Measurements from ENCODE around the gene P2RY12. TPM values are rescaled to one million over a fixed set of nuclear protein-coding genes. Genes with fewer than 3 reads are reported as not detected.
A peak's percentile ranks its signal among the peaks of the same experiment; 100 is the strongest.

Gene P2RY12
- total and polyA plus RNA-seq, 2 of the 4 experiments (the other 2 are of a cell fraction): not detected

- H3K56ac ChIP-seq (ENCODE audit: extremely low read depth, insufficient read depth, low read length): no peak overlapping the region
- no peak overlapping the region for H3K14ac ChIP-seq (replicated peaks; ENCODE audit: low read depth, low read length)
- in situ Hi-C loops (cut with MboI; ENCODE audit: low sequenced_read_pairs): no loop called here
- no peak overlapping the region for H3K4me3 ChIP-seq (ENCODE audit: insufficient read depth, low read depth, low read length)
- peaks cover 6% of the 10 kb centered on the region; the same call in 1 of the 2 replicates for H3K9me1 ChIP-seq (ENCODE audit: insufficient read depth, low read length)
- H4K20me1 ChIP-seq (ENCODE audit: insufficient read depth, low read length): no peaks in the 10 kb centered on the region
- TF ChIP-seq FOS (IDR thresholded peaks at IDR 0.05; ENCODE audit: low read depth, low read length) (no peak), NFE2L2 (IDR thresholded peaks at IDR 0.05; ENCODE audit: low read depth, low read length) (no peak), POLR2A (IDR thresholded peaks at IDR 0.05; ENCODE audit: low read depth, low read length) (no peak), BHLHE40 (IDR thresholded peaks at IDR 0.05; ENCODE audit: low read depth, low read length) (no peak), CTCF (conservative IDR thresholded peaks at IDR 0.05; ENCODE audit: low read depth, low read length) (no peak), MAZ (IDR thresholded peaks at IDR 0.05; ENCODE audit: borderline replicate concordance, low read depth, low read length) (no peak), MAFK (IDR thresholded peaks at IDR 0.05; ENCODE audit: low read depth, low read length) (no peak), RFX5 (IDR thresholded peaks at IDR 0.05; ENCODE audit: low read depth, low read length) (no peak), CEBPB (IDR thresholded peaks at IDR 0.05; ENCODE audit: low read depth, low read length) (no peak), RAD21 (IDR thresholded peaks at IDR 0.05; ENCODE audit: low read length) (no peak), RCOR1 (IDR thresholded peaks at IDR 0.05; ENCODE audit: insufficient replicate concordance, low read length) (no peak), SMC3 (IDR thresholded peaks at IDR 0.05; ENCODE audit: low read depth, low read length) (no peak), CHD1 (IDR thresholded peaks at IDR 0.05; ENCODE audit: low read depth, low read length) (no peak), MXI1 (IDR thresholded peaks at IDR 0.05; ENCODE audit: borderline replicate concordance, low read depth, low read length) (no peak)
- TF ChIP-seq, protein P1, sequence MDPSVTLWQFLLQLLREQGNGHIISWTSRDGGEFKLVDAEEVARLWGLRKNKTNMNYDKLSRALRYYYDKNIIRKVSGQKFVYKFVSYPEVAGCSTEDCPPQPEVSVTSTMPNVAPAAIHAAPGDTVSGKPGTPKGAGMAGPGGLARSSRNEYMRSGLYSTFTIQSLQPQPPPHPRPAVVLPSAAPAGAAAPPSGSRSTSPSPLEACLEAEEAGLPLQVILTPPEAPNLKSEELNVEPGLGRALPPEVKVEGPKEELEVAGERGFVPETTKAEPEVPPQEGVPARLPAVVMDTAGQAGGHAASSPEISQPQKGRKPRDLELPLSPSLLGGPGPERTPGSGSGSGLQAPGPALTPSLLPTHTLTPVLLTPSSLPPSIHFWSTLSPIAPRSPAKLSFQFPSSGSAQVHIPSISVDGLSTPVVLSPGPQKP (IDR thresholded peaks at IDR 0.05; ENCODE audit: borderline replicate concordance, low read depth, low read length): no peak
- H4K8ac ChIP-seq (ENCODE audit: low read depth in 2 of 2, low read length in 2 of 2): no peak overlapping the region
- H3K23ac ChIP-seq (ENCODE audit: low read depth, low read length): no peak overlapping the region
- no peak overlapping the region; the same call in 1 of the 2 replicates for H3K18ac ChIP-seq (ENCODE audit: low read depth, low read length)
- no peak overlapping the region for H3K9ac ChIP-seq (ENCODE audit: low read depth, low read length)
- CTCF ChIA-PET: interaction anchor here (0.7 to 1.1 kb wide), 3 partner anchors 10 to 25 kb away, joined by 4 to 5 read pairs (median 4); no protein-coding TSS in a partner anchor
- ATAC-seq (ENCODE audit: low read depth): peak; percentile 21; the same call in 1 of the 2 replicates
- DNase-seq: peak; percentile 67
- no peak overlapping the region for H4K91ac ChIP-seq (ENCODE audit: insufficient read depth, low read depth, low read length)
- H2AK5ac ChIP-seq (ENCODE audit: low read depth, low read length): no peak overlapping the region
- H3K79me1 ChIP-seq (ENCODE audit: low read depth in 1 of 2, low read length in 2 of 2): no peaks in the 10 kb centered on the region
- H4K5ac ChIP-seq (ENCODE audit: low read depth, low read length): no peak overlapping the region
- no TSS peak for BruUV-seq (replicated peaks)
- intact Hi-C loops (cut with micrococcal nuclease): no loop called here
- no peak overlapping the region; the same call in 1 of the 2 replicates for H3K27ac ChIP-seq (ENCODE audit: insufficient read depth, low read length)
- H3K4me2 ChIP-seq (ENCODE audit: low read depth, low read length): no peak overlapping the region
- H2BK5ac ChIP-seq (ENCODE audit: low read depth, low read length, poor library complexity, severe bottlenecking): no peak overlapping the region
- POLR2A ChIA-PET (ENCODE audit: unreplicated experiment): no interaction called here
- no peak overlapping the region for H2BK15ac ChIP-seq (ENCODE audit: low read depth, low read length)
- no peak overlapping the region for H2BK120ac ChIP-seq (ENCODE audit: low read depth, low read length)
- no peak overlapping the region for H2AK9ac ChIP-seq (replicated peaks; ENCODE audit: low read depth, low read length, poor library complexity)
- peaks cover 14% of the 10 kb centered on the region for H3K4me1 ChIP-seq (ENCODE audit: control insufficient read depth, insufficient read depth, low read length)
- dilution Hi-C loops (cut with HindIII; ENCODE audit: low sequenced_read_pairs, unreplicated experiment): no loop called here
- H3K4ac ChIP-seq (ENCODE audit: low read depth, low read length): no peak overlapping the region
- H2BK20ac ChIP-seq (ENCODE audit: low read depth, low read length): no peak overlapping the region
- H3K27me3 ChIP-seq (ENCODE audit: control insufficient read depth, insufficient read depth, low read length): no peaks in the 10 kb centered on the region
- H3K9me3 ChIP-seq (ENCODE audit: control insufficient read depth, insufficient read depth, low read length): peaks cover 5% of the 10 kb centered on the region
- H3K36me3 ChIP-seq (ENCODE audit: control insufficient read depth, insufficient read depth, low read length): no peaks in the 10 kb centered on the region
- H2AFZ ChIP-seq (replicated peaks; ENCODE audit: low read length, poor library complexity): no peak overlapping the region
These were observed 66.2 kb downstream of the P2RY12 start for GRCh38 chr3:151318313-151318712.
